RWPE2 (cell line): ENCODE results near the gene GSG1L.

Experiments used
- ATAC-seq: fragments of 200-7000 bp; cut with Tn5 transposase; 3 replicates; pipeline ENCODE4 v1.9.1; 2021; ENCODE audit warnings: low read depth
- DNase-seq: peaks from one replicate; pipeline ENCODE4 v3.0.0-alpha.2; 2020; ENCODE audit warnings: low spot score
- H3K27ac ChIP-seq: fragments of 450-650 bp; 2 replicates; pipeline ENCODE4 v1.5.1; 2017; ENCODE audit warnings: mild to moderate bottlenecking; ENCODE audit not compliant: poor library complexity, severe bottlenecking
- H3K27me3 ChIP-seq: fragments of 250-450 bp; sonication (Bioruptor Pico); 2 replicates; pipeline ENCODE4 v1.5.1; 2021; ENCODE audit warnings: mild to moderate bottlenecking, moderate library complexity; ENCODE audit not compliant: insufficient read depth, poor library complexity, severe bottlenecking
- H3K36me3 ChIP-seq: fragments of 250-450 bp; sonication (Bioruptor Pico); 2 replicates; pipeline ENCODE4 v1.5.1; 2020; ENCODE audit warnings: low read depth, mild to moderate bottlenecking, moderate library complexity
- H3K4me1 ChIP-seq: fragments of 250-450 bp; sonication (Bioruptor Pico); 2 replicates; pipeline ENCODE4 v1.5.1; 2021; ENCODE audit warnings: mild to moderate bottlenecking, moderate library complexity; ENCODE audit not compliant: insufficient read depth, poor library complexity, severe bottlenecking
- H3K4me3 ChIP-seq: fragments of 250-450 bp; sonication (Bioruptor Pico); 2 replicates; pipeline ENCODE4 v1.5.1; 2021; ENCODE audit warnings: mild to moderate bottlenecking, moderate library complexity; ENCODE audit not compliant: severe bottlenecking
- H3K9me3 ChIP-seq: fragments of 250-450 bp; sonication (Bioruptor Pico); 2 replicates; pipeline ENCODE4 v1.5.1; 2021; ENCODE audit warnings: mild to moderate bottlenecking, moderate library complexity; ENCODE audit not compliant: severe bottlenecking
- CTCF ChIP-seq: fragments of 450-650 bp; IDR thresholded peaks from one replicate; pipeline ENCODE4 v1.5.1; 2017; ENCODE audit warnings: mild to moderate bottlenecking, moderate library complexity; ENCODE audit not compliant: poor library complexity, severe bottlenecking

GSG1L gene

GRCh38 chr16:27870116-27870798, 193.3 kb downstream of the GSG1L start:
- H3K27me3 ChIP-seq, result no peaks in the 10 kb centered on the region
- peaks cover 3% of the 10 kb centered on the region for H3K9me3 ChIP-seq
- DNase-seq (no peak), ATAC-seq (no peak)
- H3K4me1 ChIP-seq, result no peaks in the 10 kb centered on the region
- no peak overlapping the region for H3K4me3 ChIP-seq
- H3K36me3 ChIP-seq, result no peaks in the 10 kb centered on the region
- H3K27ac ChIP-seq, result no peak overlapping the region
- TF ChIP-seq CTCF, result no peak

- TF ChIP-seq CTCF, result no peak
- no peak for ATAC-seq
- Histone ChIP-seq H3K4me3 (no peak overlapping the region), H3K4me1 (no peaks in the 10 kb centered on the region), H3K9me3 (peaks cover 3% of the 10 kb centered on the region), H3K27ac (no peak overlapping the region), H3K27me3 (no peaks in the 10 kb centered on the region), H3K36me3 (no peaks in the 10 kb centered on the region)
- DNase-seq, result no peak
Observed at GRCh38 chr16:27869411-27869810, 194.1 kb downstream of the GSG1L start.

- H3K27me3 ChIP-seq, result no peaks in the 10 kb centered on the region
- no peak for DNase-seq
- no peaks in the 10 kb centered on the region for H3K36me3 ChIP-seq
- TF ChIP-seq CTCF, result no peak
- H3K4me3 ChIP-seq, result no peak overlapping the region
- H3K27ac ChIP-seq, result no peak overlapping the region
- no peaks in the 10 kb centered on the region for H3K4me1 ChIP-seq
- ATAC-seq, result no peak
- peaks cover under 1% of the 10 kb centered on the region for H3K9me3 ChIP-seq
Observed at GRCh38 chr16:27868180-27868579, 195.3 kb downstream of the GSG1L start.

- ATAC-seq, result peak; percentile 49; the same call in 2 of the 3 replicates
Observed at GRCh38 chr16:27867122-27868110, 196.1 kb downstream of the GSG1L start.

More at GRCh38 chr16:27867122-27868110, 196.1 kb downstream of the GSG1L start:
- Histone ChIP-seq H3K9me3 (peaks cover 4% of the 10 kb centered on the region), H3K36me3 (no peaks in the 10 kb centered on the region), H3K27ac (no peak overlapping the region), H3K27me3 (no peaks in the 10 kb centered on the region), H3K4me3 (no peak overlapping the region), H3K4me1 (no peaks in the 10 kb centered on the region)
- TF ChIP-seq CTCF, result peak; percentile 37
- no peak for DNase-seq
